ENCODE data around the gene MID1IP1.
A peak's percentile ranks its signal among the peaks of the same experiment; 100 is the strongest.

Gene MID1IP1

GRCh38 chrX:38816155-38816554, 14.9 kb downstream of the MID1IP1 start:
- peak in 3 of 5 donors; percentile 5 to 57 (median 18) for DNase-seq

- DNase-seq = no peak
Measured at GRCh38 chrX:38817004-38817703, 15.9 kb downstream of the MID1IP1 start.

GRCh38 chrX:38819163-38819562, 17.9 kb downstream of the MID1IP1 start:
- no peak for DNase-seq

- no peak for DNase-seq
Measured at GRCh38 chrX:38819709-38820108, 18.4 kb downstream of the MID1IP1 start.

GRCh38 chrX:38820751-38821150, 19.5 kb downstream of the MID1IP1 start:
- no peak for DNase-seq

- no peak for DNase-seq
Measured at GRCh38 chrX:38824176-38824575, 22.9 kb downstream of the MID1IP1 start.

GRCh38 chrX:38831949-38832348, 30.7 kb downstream of the MID1IP1 start:
- no peak for DNase-seq

- no peak for DNase-seq
Measured at GRCh38 chrX:38837389-38837788, 36.1 kb downstream of the MID1IP1 start.

GRCh38 chrX:38839277-38839676, 38.0 kb downstream of the MID1IP1 start:
- no peak for DNase-seq

GRCh38 chrX:38839944-38840343, 38.7 kb downstream of the MID1IP1 start:
- DNase-seq = no peak

GRCh38 chrX:38841750-38842149, 40.5 kb downstream of the MID1IP1 start:
- DNase-seq = no peak

GRCh38 chrX:38845426-38845825, 44.2 kb downstream of the MID1IP1 start:
- DNase-seq = no peak

GRCh38 chrX:38847206-38847902, 46.1 kb downstream of the MID1IP1 start:
- DNase-seq = no peak

GRCh38 chrX:38847903-38848230, 46.6 kb downstream of the MID1IP1 start:
- no peak for DNase-seq

- DNase-seq = no peak
Measured at GRCh38 chrX:38848671-38849455, 47.6 kb downstream of the MID1IP1 start.

- no peak for DNase-seq
Measured at GRCh38 chrX:38850807-38851544, 49.7 kb downstream of the MID1IP1 start.

- DNase-seq = no peak
Measured at GRCh38 chrX:38854305-38854704, 53.0 kb downstream of the MID1IP1 start.

Measured in T-helper 1 cell (primary cell).